Endothelial cell of umbilical vein (primary cell): ENCODE measurements around the gene AAR2. TPM values are rescaled to one million over a fixed set of nuclear protein-coding genes. Genes with fewer than 3 reads are reported as not detected.

Experiments
- BruUV-seq: library from RNA; stranded (reverse); fragments of 400-500 nt; replicated peaks from 2 replicates; lab custom pipeline; 2021; lab: Mats Ljungman, UMichigan
- CTCF ChIA-PET: fragments of 300-600, 350-600 bp; sonication (Branson Sonifier 250); formaldehyde crosslinking; loops from one replicate; lab custom pipeline; 2021; ENCODE audit warnings: antibody characterized with exemption, inconsistent platforms; lab: Charles Lee
- POLR2A ChIA-PET: fragments of 300-600, 350-600 bp; sonication (Branson Sonifier 250); formaldehyde crosslinking; loops from one replicate; lab custom pipeline; 2021; ENCODE audit warnings: antibody characterized with exemption, inconsistent platforms; lab: Charles Lee
- DNase-seq: peaks from one replicate; pipeline ENCODE4 v3.0.0-alpha.2; 2011; ENCODE audit warnings: low read depth, low spot score
- FAIRE-seq: peaks from 2 replicates; lab custom pipeline; 2011; peaks lifted over from hg19 to GRCh38; lab: Jason Lieb, UNC
- H2AFZ ChIP-seq: 2 replicates; pipeline ENCODE4 v1.6.0; 2012; ENCODE audit warnings: low read depth, low read length, control low read depth, inconsistent platforms
- H3K27ac ChIP-seq: 2 replicates; pipeline ENCODE4 v1.5.1; 2011; ENCODE audit warnings: low read depth, mild to moderate bottlenecking, control low read depth, low read length, moderate library complexity; ENCODE audit not compliant: insufficient read depth
- H3K27me3 ChIP-seq, 2 experiments: 2 replicates each; pipeline versions ENCODE4 v1.6.0 to v1.6.1; 2011; ENCODE audit warnings: low read length in 2 of 2, mixed read lengths in 1 of 2; ENCODE audit not compliant: control insufficient read depth in 2 of 2, insufficient read depth in 2 of 2
- H3K36me3 ChIP-seq, 2 experiments: 2 replicates in 1 of 2; 3 replicates in 1 of 2; pipeline ENCODE4 v1.5.1; 2011; ENCODE audit warnings: low read length in 2 of 2, mild to moderate bottlenecking in 1 of 2, moderate library complexity in 1 of 2; ENCODE audit not compliant: control insufficient read depth in 2 of 2, insufficient read depth in 2 of 2; ENCODE audit errors: extremely low read depth in 1 of 2
- H3K4me1 ChIP-seq: 3 replicates; pipeline ENCODE4 v1.5.1; 2011; ENCODE audit warnings: mild to moderate bottlenecking, low read length; ENCODE audit not compliant: control insufficient read depth, insufficient read depth; ENCODE audit errors: extremely low read depth
- H3K4me2 ChIP-seq: 2 replicates; pipeline ENCODE4 v1.6.1; 2011; ENCODE audit warnings: low read length, control low read depth, mixed read lengths; ENCODE audit not compliant: insufficient read depth
- H3K4me3 ChIP-seq, 3 experiments: fragments of 200-600 bp in 1 of 3; sonication (generic), shearing (Covaris generic) in 1 of 3; replicated peaks in 1 of 3; 2 replicates each; pipeline ENCODE4 v1.5.1; 2011 to 2016; ENCODE audit warnings: control low read depth in 3 of 3, low read length in 3 of 3, mild to moderate bottlenecking in 2 of 3, inconsistent platforms in 1 of 3, low read depth in 1 of 3, moderate library complexity in 1 of 3; ENCODE audit not compliant: insufficient read depth in 1 of 3
- H3K79me2 ChIP-seq: 2 replicates; pipeline ENCODE4 v1.6.0; 2012; ENCODE audit warnings: low read length, inconsistent platforms; ENCODE audit not compliant: control insufficient read depth, insufficient read depth
- H3K9ac ChIP-seq: replicated peaks from 2 replicates; pipeline ENCODE3; 2011; ENCODE audit warnings: low read length, control low read depth; ENCODE audit not compliant: insufficient read depth; ENCODE audit errors: extremely low read depth
- H3K9me1 ChIP-seq: replicated peaks from 3 replicates; pipeline ENCODE4 v1.6.0; 2011; ENCODE audit warnings: mild to moderate bottlenecking, low read length; ENCODE audit not compliant: control insufficient read depth, insufficient read depth; ENCODE audit errors: extremely low read depth
- H3K9me3 ChIP-seq: replicated peaks from 2 replicates; pipeline ENCODE4 v1.5.1; 2012; ENCODE audit warnings: low read length, inconsistent platforms; ENCODE audit not compliant: control insufficient read depth, insufficient read depth
- H4K20me1 ChIP-seq: replicated peaks from 2 replicates; pipeline ENCODE3; 2011; ENCODE audit warnings: mild to moderate bottlenecking, low read length; ENCODE audit not compliant: control insufficient read depth, insufficient read depth; ENCODE audit errors: extremely low read depth
- CTCF ChIP-seq, 2 donors: IDR thresholded peaks; 1 replicate in 1 of 2; 2 replicates in 1 of 2; pipeline ENCODE4 v1.5.1; 2011; ENCODE audit warnings: low read length in 2 of 2, mild to moderate bottlenecking in 2 of 2, moderate library complexity in 2 of 2, control low read depth in 1 of 2, inconsistent platforms in 1 of 2, low read depth in 1 of 2; ENCODE audit not compliant: insufficient read depth in 1 of 2; ENCODE audit errors: extremely low read depth in 1 of 2
- EZH2 ChIP-seq: IDR thresholded peaks from 2 replicates; pipeline ENCODE4 v1.6.1; 2012; ENCODE audit warnings: borderline replicate concordance, low read depth, mild to moderate bottlenecking, moderate library complexity, low read length, inconsistent platforms; ENCODE audit not compliant: severe bottlenecking
- FOS ChIP-seq: IDR thresholded peaks from 2 replicates; pipeline ENCODE4 v1.6.1; 2011; ENCODE audit warnings: mild to moderate bottlenecking, low read length, moderate library complexity, borderline replicate concordance; ENCODE audit not compliant: insufficient read depth
- GATA2 ChIP-seq: IDR thresholded peaks from 2 replicates; pipeline ENCODE4 v1.7.0; 2011; ENCODE audit warnings: low read depth, mild to moderate bottlenecking, moderate library complexity, mixed read lengths, low read length; ENCODE audit not compliant: insufficient read length, insufficient read depth
- JUN ChIP-seq: IDR thresholded peaks from 2 replicates; pipeline ENCODE4 v1.6.1; 2011; ENCODE audit warnings: borderline replicate concordance, low read depth; ENCODE audit not compliant: insufficient read length, insufficient read depth
- MAX ChIP-seq: IDR thresholded peaks from 2 replicates; pipeline ENCODE4 v1.6.1; 2011; ENCODE audit not compliant: insufficient read depth, insufficient read length
- MYC ChIP-seq: IDR thresholded peaks from one replicate; pipeline ENCODE4 v1.6.1; 2011; ENCODE audit warnings: mild to moderate bottlenecking, low read depth, low read length
- POLR2A ChIP-seq: IDR thresholded peaks from 2 replicates; pipeline ENCODE4 v1.6.1; 2012; ENCODE audit warnings: low read depth, mild to moderate bottlenecking, control low read depth, low read length
- POLR2AphosphoS5 ChIP-seq: IDR thresholded peaks from 2 replicates; pipeline ENCODE4 v1.6.1; 2012; ENCODE audit warnings: low read depth, mild to moderate bottlenecking, control low read depth, low read length, moderate library complexity; ENCODE audit not compliant: insufficient read depth
- dilution Hi-C: fragments of 300-500 bp; cut with MboI; formaldehyde crosslinking; loops from one replicate; pipeline ENCODE4 v1.15.0; 2019; ENCODE audit warnings: low sequenced_read_pairs; ENCODE audit not compliant: extremely low pct_ligation_motif_present
- intact Hi-C: fragments of 100-400 bp; cut with micrococcal nuclease; formaldehyde crosslinking; loops from one replicate; pipeline ENCODE4 v1.10.0; 2022
- polyA plus RNA-seq, 4 experiments: library from polyadenylated mRNA; depleted of rRNA in 3 of 4; stranded (reverse) in 3 of 4; unstranded in 1 of 4; fragments of >200 nt; gene quantifications; 2 replicates each; pipeline versions ENCODE4 v1.2.1 to v1.2.3, GENCODE V29; 2011 to 2012; ENCODE audit warnings: missing spikeins in 1 of 4
- total RNA-seq: library from RNA; stranded (reverse); gene quantifications from 2 replicates; pipeline ENCODE4 v1.2.3, GENCODE V29; 2021

AAR2 gene
- total and polyA plus RNA-seq, 2 donors (not counting 3 experiments of a cell fraction or from before 2014, with no cell fraction given): 21.9 to 29.4 TPM

GRCh38 chr20:36285746-36286447, 49.6 kb downstream of the AAR2 start:
- no peak overlapping the region for H3K4me2 ChIP-seq
- no peaks in the 10 kb centered on the region for H3K79me2 ChIP-seq
- TF ChIP-seq EZH2 (no peak), FOS (no peak), POLR2A (no peak), GATA2 (no peak), CTCF (IDR thresholded peaks at IDR 0.05; ENCODE audit: extremely low read depth in 1 of 2, insufficient read depth in 1 of 2, low read depth in 1 of 2, low read length in 2 of 2) (no peak), MAX (no peak), JUN (no peak), MYC (no peak), POLR2AphosphoS5 (no peak)
- no peaks in the 10 kb centered on the region for H3K9me3 ChIP-seq
- H3K27me3 ChIP-seq: peaks cover 4 to 11% of the 10 kb centered on the region in 2 experiments
- intact Hi-C loops: no loop called here
- CTCF ChIA-PET: interaction anchor here (1.4 kb wide), 1 partner anchor 154 kb away, joined by 3 read pairs; no protein-coding TSS in a partner anchor
- H4K20me1 ChIP-seq: no peaks in the 10 kb centered on the region
- H3K9ac ChIP-seq: no peak overlapping the region
- no peaks in the 10 kb centered on the region for H3K4me1 ChIP-seq
- no peak overlapping the region for H2AFZ ChIP-seq
- BruUV-seq: no TSS peak
- no peak for DNase-seq
- H3K4me3 ChIP-seq: no peak overlapping the region
- no peak overlapping the region for H3K27ac ChIP-seq
- FAIRE-seq: no peak
- POLR2A ChIA-PET: no interaction called here
- no peaks in the 10 kb centered on the region for H3K9me1 ChIP-seq
- H3K36me3 ChIP-seq: no peaks in the 10 kb centered on the region
- dilution Hi-C loops: no loop called here
